Measurements from ENCODE around the gene PSMD2.
"Not testable (repeated sequence)": the region's sequence is repeated elsewhere in the genome, so short reads cannot be mapped to it uniquely, and the experiment has no call there.

DNA sequence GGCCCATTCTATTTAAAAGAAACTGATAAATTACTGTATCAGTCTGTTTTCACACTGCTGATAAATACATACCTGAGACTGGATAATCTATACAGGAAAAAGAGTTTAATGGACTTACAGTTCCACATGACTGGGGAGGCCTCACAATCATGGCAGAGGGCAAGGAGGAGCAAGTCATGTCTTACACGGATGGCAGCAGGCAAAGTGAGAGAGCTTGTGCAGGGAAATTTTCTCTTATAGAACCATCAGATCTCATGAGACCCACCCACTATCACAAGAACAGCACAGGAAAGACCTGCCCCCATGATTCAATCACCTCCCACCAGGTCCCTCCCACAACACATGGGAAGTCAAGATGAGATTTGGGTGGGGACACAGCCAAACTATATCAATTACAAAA is 31.8 kb upstream of the PSMD2 start:
- TF ChIP-seq, protein P1, sequence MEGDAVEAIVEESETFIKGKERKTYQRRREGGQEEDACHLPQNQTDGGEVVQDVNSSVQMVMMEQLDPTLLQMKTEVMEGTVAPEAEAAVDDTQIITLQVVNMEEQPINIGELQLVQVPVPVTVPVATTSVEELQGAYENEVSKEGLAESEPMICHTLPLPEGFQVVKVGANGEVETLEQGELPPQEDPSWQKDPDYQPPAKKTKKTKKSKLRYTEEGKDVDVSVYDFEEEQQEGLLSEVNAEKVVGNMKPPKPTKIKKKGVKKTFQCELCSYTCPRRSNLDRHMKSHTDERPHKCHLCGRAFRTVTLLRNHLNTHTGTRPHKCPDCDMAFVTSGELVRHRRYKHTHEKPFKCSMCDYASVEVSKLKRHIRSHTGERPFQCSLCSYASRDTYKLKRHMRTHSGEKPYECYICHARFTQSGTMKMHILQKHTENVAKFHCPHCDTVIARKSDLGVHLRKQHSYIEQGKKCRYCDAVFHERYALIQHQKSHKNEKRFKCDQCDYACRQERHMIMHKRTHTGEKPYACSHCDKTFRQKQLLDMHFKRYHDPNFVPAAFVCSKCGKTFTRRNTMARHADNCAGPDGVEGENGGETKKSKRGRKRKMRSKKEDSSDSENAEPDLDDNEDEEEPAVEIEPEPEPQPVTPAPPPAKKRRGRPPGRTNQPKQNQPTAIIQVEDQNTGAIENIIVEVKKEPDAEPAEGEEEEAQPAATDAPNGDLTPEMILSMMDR (conservative IDR thresholded peaks at IDR 0.05; ENCODE audit: low read depth, low read length) = not testable (repeated sequence)
- not testable (repeated sequence) for TF ChIP-seq EZH2 (IDR thresholded peaks at IDR 0.05; ENCODE audit: borderline replicate concordance, low read depth, low read length, poor library complexity, severe bottlenecking)
